ENCODE results near the gene PLK1. TPM values are rescaled to one million over a fixed set of nuclear protein-coding genes. Genes with fewer than 3 reads are reported as not detected.

The PLK1 gene
- total and polyA plus RNA-seq, 2 of the 13 experiments (the other 11 are each of a cell fraction or from before 2014, with no cell fraction given): 71.5 to 76.3 TPM

- TF ChIP-seq KIAA2018 (CRISPR knock-in tag; IDR thresholded peaks at IDR 0.05; ENCODE audit: borderline replicate concordance) (no peak), NPAS2 (CRISPR knock-in tag; IDR thresholded peaks at IDR 0.05; ENCODE audit: borderline replicate concordance) (no peak), MAFF (IDR thresholded peaks at IDR 0.05; ENCODE audit: low read depth, low read length) (peak; percentile 44; the same call in 1 of the 2 replicates), ZFAT (CRISPR knock-in tag; conservative IDR thresholded peaks at IDR 0.05) (peak; percentile 96), ZFP1 (CRISPR knock-in tag; IDR thresholded peaks at IDR 0.05) (no peak), ZFP62 (CRISPR knock-in tag; IDR thresholded peaks at IDR 0.05) (no peak), PCBP1 (IDR thresholded peaks at IDR 0.05; ENCODE audit: borderline replicate concordance, low read depth, low read length) (peak; percentile 92; the same call in 1 of the 2 replicates), ZNF772 (CRISPR knock-in tag; IDR thresholded peaks at IDR 0.05) (peak; percentile 72), ZNF652 (CRISPR knock-in tag; IDR thresholded peaks at IDR 0.05; ENCODE audit: borderline replicate concordance, low read depth) (no peak), PPARG (CRISPR knock-in tag; conservative IDR thresholded peaks at IDR 0.05) (peak; percentile 79), ZNF75D (CRISPR knock-in tag; IDR thresholded peaks at IDR 0.05; ENCODE audit: borderline replicate concordance) (peak; percentile 80; the same call in 1 of the 2 replicates), ZNF839 (CRISPR knock-in tag; IDR thresholded peaks at IDR 0.05; ENCODE audit: borderline replicate concordance) (no peak), ZNF331 (CRISPR knock-in tag; IDR thresholded peaks at IDR 0.05) (peak; percentile 78)
- TF ChIP-seq, protein P1, sequence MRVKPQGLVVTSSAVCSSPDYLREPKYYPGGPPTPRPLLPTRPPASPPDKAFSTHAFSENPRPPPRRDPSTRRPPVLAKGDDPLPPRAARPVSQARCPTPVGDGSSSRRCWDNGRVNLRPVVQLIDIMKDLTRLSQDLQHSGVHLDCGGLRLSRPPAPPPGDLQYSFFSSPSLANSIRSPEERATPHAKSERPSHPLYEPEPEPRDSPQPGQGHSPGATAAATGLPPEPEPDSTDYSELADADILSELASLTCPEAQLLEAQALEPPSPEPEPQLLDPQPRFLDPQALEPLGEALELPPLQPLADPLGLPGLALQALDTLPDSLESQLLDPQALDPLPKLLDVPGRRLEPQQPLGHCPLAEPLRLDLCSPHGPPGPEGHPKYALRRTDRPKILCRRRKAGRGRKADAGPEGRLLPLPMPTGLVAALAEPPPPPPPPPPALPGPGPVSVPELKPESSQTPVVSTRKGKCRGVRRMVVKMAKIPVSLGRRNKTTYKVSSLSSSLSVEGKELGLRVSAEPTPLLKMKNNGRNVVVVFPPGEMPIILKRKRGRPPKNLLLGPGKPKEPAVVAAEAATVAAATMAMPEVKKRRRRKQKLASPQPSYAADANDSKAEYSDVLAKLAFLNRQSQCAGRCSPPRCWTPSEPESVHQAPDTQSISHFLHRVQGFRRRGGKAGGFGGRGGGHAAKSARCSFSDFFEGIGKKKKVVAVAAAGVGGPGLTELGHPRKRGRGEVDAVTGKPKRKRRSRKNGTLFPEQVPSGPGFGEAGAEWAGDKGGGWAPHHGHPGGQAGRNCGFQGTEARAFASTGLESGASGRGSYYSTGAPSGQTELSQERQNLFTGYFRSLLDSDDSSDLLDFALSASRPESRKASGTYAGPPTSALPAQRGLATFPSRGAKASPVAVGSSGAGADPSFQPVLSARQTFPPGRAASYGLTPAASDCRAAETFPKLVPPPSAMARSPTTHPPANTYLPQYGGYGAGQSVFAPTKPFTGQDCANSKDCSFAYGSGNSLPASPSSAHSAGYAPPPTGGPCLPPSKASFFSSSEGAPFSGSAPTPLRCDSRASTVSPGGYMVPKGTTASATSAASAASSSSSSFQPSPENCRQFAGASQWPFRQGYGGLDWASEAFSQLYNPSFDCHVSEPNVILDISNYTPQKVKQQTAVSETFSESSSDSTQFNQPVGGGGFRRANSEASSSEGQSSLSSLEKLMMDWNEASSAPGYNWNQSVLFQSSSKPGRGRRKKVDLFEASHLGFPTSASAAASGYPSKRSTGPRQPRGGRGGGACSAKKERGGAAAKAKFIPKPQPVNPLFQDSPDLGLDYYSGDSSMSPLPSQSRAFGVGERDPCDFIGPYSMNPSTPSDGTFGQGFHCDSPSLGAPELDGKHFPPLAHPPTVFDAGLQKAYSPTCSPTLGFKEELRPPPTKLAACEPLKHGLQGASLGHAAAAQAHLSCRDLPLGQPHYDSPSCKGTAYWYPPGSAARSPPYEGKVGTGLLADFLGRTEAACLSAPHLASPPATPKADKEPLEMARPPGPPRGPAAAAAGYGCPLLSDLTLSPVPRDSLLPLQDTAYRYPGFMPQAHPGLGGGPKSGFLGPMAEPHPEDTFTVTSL (CRISPR knock-in tag; IDR thresholded peaks at IDR 0.05; ENCODE audit: borderline replicate concordance): peak; percentile 27; the same call in 1 of the 2 replicates
- TF ChIP-seq, protein P2, sequence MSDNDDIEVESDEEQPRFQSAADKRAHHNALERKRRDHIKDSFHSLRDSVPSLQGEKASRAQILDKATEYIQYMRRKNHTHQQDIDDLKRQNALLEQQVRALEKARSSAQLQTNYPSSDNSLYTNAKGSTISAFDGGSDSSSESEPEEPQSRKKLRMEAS (IDR thresholded peaks at IDR 0.05): peak; percentile 96
Measured at GRCh38 chr16:23640931-23641765, 37.5 kb upstream of the PLK1 start, which contains the start of the genes DCTN5 and PALB2 (continued).

Measured in HepG2 (cell line).